Mesendoderm (in vitro differentiated cells): ENCODE results near the gene ABCD1.
"Not testable (repeated sequence)": the region's sequence is repeated elsewhere in the genome, so short reads cannot be mapped to it uniquely, and the experiment has no call there.

Experiments
- DNase-seq: peaks from one replicate; pipeline ENCODE4 v3.0.0; 2013
- H2AK5ac ChIP-seq: 2 replicates; pipeline ENCODE4 v1.6.1; 2013; ENCODE audit warnings: low read length, inconsistent platforms
- H2BK120ac ChIP-seq: 2 replicates; pipeline ENCODE4 v1.6.1; 2013; ENCODE audit warnings: low read depth, mild to moderate bottlenecking, low read length, moderate library complexity, mixed read lengths
- H2BK15ac ChIP-seq: replicated peaks from 2 replicates; pipeline ENCODE4 v1.6.1; 2013; ENCODE audit warnings: low read depth, mild to moderate bottlenecking, moderate library complexity
- H2BK5ac ChIP-seq: 2 replicates; pipeline ENCODE4 v1.6.1; 2013; ENCODE audit warnings: low read length, inconsistent platforms
- H3K18ac ChIP-seq: 2 replicates; pipeline ENCODE4 v1.6.1; 2013; ENCODE audit warnings: mild to moderate bottlenecking, low read length, mixed read lengths
- H3K23ac ChIP-seq: one replicate; pipeline ENCODE4 v1.6.1; 2013; ENCODE audit warnings: low read length
- H3K27ac ChIP-seq: 2 replicates; pipeline ENCODE4 v1.5.1; 2013; ENCODE audit warnings: low read depth, mild to moderate bottlenecking, inconsistent platforms, low read length, moderate library complexity
- H3K27me3 ChIP-seq: 2 replicates; pipeline ENCODE4 v1.6.1; 2013; ENCODE audit warnings: low read length, control low read depth, mild to moderate bottlenecking, inconsistent platforms; ENCODE audit not compliant: insufficient read depth, poor library complexity
- H3K36me3 ChIP-seq: 2 replicates; pipeline ENCODE4 v1.6.1; 2013; ENCODE audit warnings: low read length, inconsistent platforms; ENCODE audit not compliant: control insufficient read depth, insufficient read depth
- H3K4ac ChIP-seq: one replicate; pipeline ENCODE4 v1.6.1; 2013; ENCODE audit warnings: low read depth, mild to moderate bottlenecking, low read length, moderate library complexity
- H3K4me1 ChIP-seq: 2 replicates; pipeline ENCODE4 v1.6.1; 2013; ENCODE audit warnings: low read depth, low read length, inconsistent platforms; ENCODE audit not compliant: control insufficient read depth
- H3K4me2 ChIP-seq: 2 replicates; pipeline ENCODE4 v1.6.1; 2013; ENCODE audit warnings: low read length
- H3K4me3 ChIP-seq: 2 replicates; pipeline ENCODE4 v1.5.1; 2013; ENCODE audit warnings: mild to moderate bottlenecking, low read length
- H3K56ac ChIP-seq: one replicate; pipeline ENCODE4 v1.6.1; 2013; ENCODE audit warnings: low read length
- H3K79me1 ChIP-seq: 2 replicates; pipeline ENCODE4 v1.6.1; 2013; ENCODE audit warnings: low read length, inconsistent platforms
- H3K79me2 ChIP-seq: 2 replicates; pipeline ENCODE4 v1.6.1; 2013; ENCODE audit warnings: mild to moderate bottlenecking, low read length; ENCODE audit not compliant: control insufficient read depth, insufficient read depth
- H3K9ac ChIP-seq: 2 replicates; pipeline ENCODE4 v1.6.1; 2013; ENCODE audit warnings: low read length, inconsistent platforms
- H4K5ac ChIP-seq: one replicate; pipeline ENCODE4 v1.6.1; 2013; ENCODE audit warnings: low read length
- H4K8ac ChIP-seq: one replicate; pipeline ENCODE4 v1.6.1; 2013; ENCODE audit warnings: low read depth, mild to moderate bottlenecking, control low read depth, low read length, moderate library complexity
- WGBS: extraction: QIAGEN DNeasy Blood & Tissue Kit; methylation state at CpG from one replicate; pipeline ENCODE4 v1.1.7; 2013; ENCODE audit warnings: low lambda C conversion rate, missing lambda C conversion rate; ENCODE audit not compliant: insufficient coverage; ENCODE audit errors: extremely low coverage; 5-methylcytosine and 5-hydroxymethylcytosine counted together

ABCD1 gene

GRCh38 chrX:153726286-153727122 lies 1.8 kb downstream of the ABCD1 start:
- WGBS: no CpG with 5 or more reads among the region's 35 CpGs
- peak overlapping the region; percentile 86 for H2BK120ac ChIP-seq
- no peaks in the 10 kb centered on the region for H3K79me1 ChIP-seq
- peak overlapping the region; percentile 98 for H3K27ac ChIP-seq
- H3K23ac ChIP-seq: no peak overlapping the region
- peak overlapping the region; percentile 96 for H2BK5ac ChIP-seq
- H4K8ac ChIP-seq: no peak overlapping the region
- H3K4me3 ChIP-seq: no peak overlapping the region
- DNase-seq: peak; percentile 96
- H2AK5ac ChIP-seq: no peak overlapping the region
- peak overlapping the region; percentile 72 for H3K9ac ChIP-seq
- peak overlapping the region; percentile 69 for H3K18ac ChIP-seq
- no peaks in the 10 kb centered on the region for H3K27me3 ChIP-seq
- no peaks in the 10 kb centered on the region for H3K36me3 ChIP-seq
- peaks cover 30% of the 10 kb centered on the region for H3K79me2 ChIP-seq
- peak overlapping the region; percentile 88 for H3K56ac ChIP-seq
- H2BK15ac ChIP-seq: no peak overlapping the region
- H3K4me2 ChIP-seq: peak overlapping the region; percentile 29
- peaks cover 3% of the 10 kb centered on the region for H3K4me1 ChIP-seq
- peak overlapping the region; percentile 83 for H3K4ac ChIP-seq
- H4K5ac ChIP-seq: no peak overlapping the region

GRCh38 chrX:153727123-153727931 lies 2.7 kb downstream of the ABCD1 start:
- Histone ChIP-seq H3K27ac (peak overlapping the region; percentile 89), H3K56ac (peak overlapping the region; percentile 80)

DNA sequence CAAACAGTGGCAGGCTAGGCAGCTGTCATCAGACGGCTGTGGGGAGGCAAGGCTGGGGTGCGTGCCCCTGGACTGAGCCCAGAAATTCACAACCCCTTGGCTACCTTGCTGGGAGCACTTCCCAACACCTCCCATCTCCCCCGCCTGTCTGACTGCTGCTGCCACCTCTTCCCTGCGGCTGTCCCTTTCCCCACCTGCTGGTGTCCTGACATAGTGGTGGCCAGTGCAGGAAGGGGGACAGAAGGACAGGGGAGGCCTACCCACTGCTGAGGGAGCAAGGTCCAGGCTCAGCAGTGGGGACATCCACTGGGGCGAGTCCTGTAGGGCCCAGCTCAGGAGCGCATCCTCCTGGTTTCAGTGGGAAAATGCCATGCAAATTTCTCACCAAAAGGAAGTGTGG lies 3.4 kb downstream of the ABCD1 start:
- peaks cover 3% of the 10 kb centered on the region for H3K4me1 ChIP-seq
- H2BK5ac ChIP-seq: no peak overlapping the region
- no peak overlapping the region for H3K4me2 ChIP-seq
- no peak overlapping the region for H3K23ac ChIP-seq
- peaks cover 17% of the 10 kb centered on the region for H3K79me2 ChIP-seq
- H4K8ac ChIP-seq: no peak overlapping the region
- DNase-seq: no peak
- H4K5ac ChIP-seq: no peak overlapping the region
- no peaks in the 10 kb centered on the region for H3K36me3 ChIP-seq
- H2BK15ac ChIP-seq: no peak overlapping the region
- H2AK5ac ChIP-seq: no peak overlapping the region
- no peak overlapping the region for H3K4me3 ChIP-seq
- H3K79me1 ChIP-seq: no peaks in the 10 kb centered on the region
- no peak overlapping the region for H3K27ac ChIP-seq
- no CpG with 5 or more reads among the region's 6 CpGs for WGBS
- H2BK120ac ChIP-seq: no peak overlapping the region
- H3K18ac ChIP-seq: no peak overlapping the region
- H3K9ac ChIP-seq: no peak overlapping the region
- H3K56ac ChIP-seq: peak overlapping the region; percentile 65
- H3K27me3 ChIP-seq: no peaks in the 10 kb centered on the region
- no peak overlapping the region for H3K4ac ChIP-seq

More at GRCh38 chrX:153727123-153727931, 2.7 kb downstream of the ABCD1 start:
- Histone ChIP-seq H3K4me3 (no peak overlapping the region), H3K18ac (peak overlapping the region; percentile 60), H3K23ac (no peak overlapping the region), H3K9ac (peak overlapping the region; percentile 62), H3K4ac (no peak overlapping the region), H3K4me2 (peak overlapping the region; percentile 11), H4K8ac (no peak overlapping the region), H3K79me1 (no peaks in the 10 kb centered on the region), H3K27me3 (no peaks in the 10 kb centered on the region), H3K79me2 (peaks cover 25% of the 10 kb centered on the region), H2BK120ac (no peak overlapping the region), H3K36me3 (no peaks in the 10 kb centered on the region), H3K4me1 (peaks cover 3% of the 10 kb centered on the region), H2BK5ac (peak overlapping the region; percentile 52), H2BK15ac (no peak overlapping the region), H2AK5ac (peak overlapping the region; percentile 43), H4K5ac (no peak overlapping the region)
- DNase-seq: peak; percentile 24
- WGBS: no CpG with 5 or more reads among the region's 23 CpGs

DNA sequence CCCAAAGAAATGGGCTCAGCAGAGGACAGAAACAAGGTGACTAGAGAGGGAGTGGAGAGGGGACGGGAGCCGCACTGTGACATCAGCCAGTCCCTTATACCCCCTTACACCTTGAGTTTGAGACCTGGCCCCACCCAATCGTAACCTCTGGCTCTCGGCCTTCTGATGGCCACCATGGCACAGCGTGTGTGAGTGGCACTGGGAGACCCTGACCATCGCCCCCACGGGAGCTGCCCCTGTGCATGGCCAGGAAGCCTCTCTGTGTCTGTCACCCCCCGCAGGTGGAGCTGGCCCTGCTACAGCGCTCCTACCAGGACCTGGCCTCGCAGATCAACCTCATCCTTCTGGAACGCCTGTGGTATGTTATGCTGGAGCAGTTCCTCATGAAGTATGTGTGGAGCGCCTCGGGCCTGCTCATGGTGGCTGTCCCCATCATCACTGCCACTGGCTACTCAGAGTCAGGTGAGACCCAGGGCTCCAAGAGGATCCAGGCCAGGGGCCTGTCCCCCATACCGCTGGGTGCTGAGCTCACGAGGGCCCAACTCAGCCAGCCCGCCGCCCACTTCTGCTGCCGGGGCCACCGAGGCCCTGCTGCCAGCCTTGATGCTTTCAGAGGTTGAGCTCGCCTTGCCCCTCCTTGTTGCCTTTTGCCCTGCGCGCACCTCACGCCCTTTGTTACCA lies 4.4 kb downstream of the ABCD1 start:
- Histone ChIP-seq H3K18ac (no peak overlapping the region), H3K79me1 (no peaks in the 10 kb centered on the region), H3K27me3 (no peaks in the 10 kb centered on the region), H3K23ac (no peak overlapping the region), H3K4ac (no peak overlapping the region), H4K8ac (no peak overlapping the region), H3K36me3 (no peaks in the 10 kb centered on the region), H3K27ac (no peak overlapping the region), H3K56ac (no peak overlapping the region), H3K9ac (no peak overlapping the region), H3K4me1 (peaks cover 3% of the 10 kb centered on the region), H2BK120ac (no peak overlapping the region), H3K4me3 (no peak overlapping the region), H3K79me2 (peaks cover 13% of the 10 kb centered on the region), H3K4me2 (no peak overlapping the region), H2BK5ac (no peak overlapping the region), H4K5ac (no peak overlapping the region), H2AK5ac (no peak overlapping the region), H2BK15ac (no peak overlapping the region)
- WGBS: no CpG with 5 or more reads among the region's 23 CpGs
- DNase-seq: no peak

DNA sequence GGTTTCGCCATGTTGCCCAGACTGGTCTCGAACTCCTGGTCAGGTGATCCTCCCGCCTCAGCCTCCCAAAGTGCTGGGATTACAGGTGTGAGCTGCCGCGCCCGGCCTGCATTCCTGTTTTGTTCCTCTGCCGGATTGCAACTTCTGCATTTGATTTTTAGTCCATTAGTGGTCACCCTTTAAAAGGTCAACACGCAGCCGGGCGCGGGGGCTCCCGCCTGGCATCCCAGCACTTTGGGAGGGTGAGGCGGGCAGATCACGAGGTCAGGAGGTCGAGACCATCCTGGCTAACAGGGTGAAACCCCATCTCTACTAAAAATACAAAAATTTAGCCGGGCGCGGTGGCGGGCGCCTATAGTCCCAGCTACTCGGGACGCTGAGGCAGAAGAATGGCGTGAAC lies 5.5 kb downstream of the ABCD1 start:
- not testable (repeated sequence) for H3K27me3 ChIP-seq, H3K56ac ChIP-seq, H3K23ac ChIP-seq, DNase-seq, H3K18ac ChIP-seq, H2BK15ac ChIP-seq, H3K4me2 ChIP-seq, H3K4me3 ChIP-seq, H4K8ac ChIP-seq, H2BK5ac ChIP-seq, H2BK120ac ChIP-seq, H4K5ac ChIP-seq, H2AK5ac ChIP-seq, H3K4ac ChIP-seq, H3K9ac ChIP-seq, H3K36me3 ChIP-seq, H3K4me1 ChIP-seq, H3K27ac ChIP-seq, H3K79me1 ChIP-seq
- no CpG with 5 or more reads among the region's 23 CpGs for WGBS
- H3K79me2 ChIP-seq: peaks cover 13% of the 10 kb centered on the region
